ENCODE data around the gene HMGXB4. TPM values are rescaled to one million over a fixed set of nuclear protein-coding genes. Genes with fewer than 3 reads are reported as not detected.

HMGXB4 gene
- total and polyA plus RNA-seq, 2 donors (not counting 1 experiment from before 2014, with no cell fraction given) = 5.9 to 25.2 TPM

DNA sequence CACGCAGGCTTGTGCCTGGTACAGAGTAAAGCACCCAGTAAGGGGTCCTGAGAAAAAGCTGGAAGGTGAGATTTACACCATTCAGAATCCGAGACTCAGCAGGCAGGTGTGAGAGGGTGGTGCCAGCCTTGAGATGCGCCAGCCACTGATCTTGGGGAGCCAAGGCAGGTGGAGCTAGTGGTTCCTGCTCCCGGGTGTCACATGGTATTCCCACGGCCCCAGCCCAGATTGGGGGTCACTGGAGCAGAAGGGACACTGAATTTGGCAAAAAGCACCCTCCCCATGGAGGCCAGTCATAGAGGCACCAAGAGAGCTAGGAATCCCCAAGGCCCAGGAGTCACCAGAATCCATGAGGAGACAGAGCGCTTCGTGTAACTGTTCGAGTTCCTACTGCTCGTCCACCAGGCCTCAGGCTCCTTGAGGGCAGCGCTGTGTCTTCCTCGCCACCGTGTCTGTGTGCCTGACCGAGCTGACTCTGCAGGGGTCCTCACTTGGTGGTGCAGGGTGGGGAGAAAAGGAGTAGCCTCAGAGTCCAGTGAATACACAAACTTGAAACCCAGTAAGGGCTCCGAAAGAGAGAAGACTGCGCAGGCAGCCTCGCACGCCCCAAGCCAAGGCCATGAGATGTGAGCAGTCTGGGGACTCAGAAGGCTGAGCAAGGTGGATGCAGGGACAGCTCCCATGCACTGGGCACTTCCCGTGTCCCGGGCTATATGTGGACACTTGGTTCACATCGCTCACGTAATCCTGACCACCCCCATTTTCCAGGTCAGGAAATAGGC, 70.6 kb downstream of the HMGXB4 start:
- peaks cover 24% of the 10 kb centered on the region for H3K4me1 Mint-ChIP-seq
- CTCF ChIA-PET = interaction anchor here (0.6 kb wide), 1 partner anchor 336 kb away, joined by 5 read pairs; no protein-coding TSS in a partner anchor
- POLR2A ChIA-PET = no interaction called here
- 95% methylated on average over 21 of the region's 21 CpGs for WGBS (ENCODE audit: insufficient coverage)
- Histone ChIP-seq H3K36me3 (replicated peaks in 1 of 2; ENCODE audit: control extremely low read depth in 1 of 2, control insufficient read depth in 1 of 2, extremely low read depth in 1 of 2, insufficient read depth in 2 of 2, low read length in 1 of 2) (peaks cover 0 to 65% of the 10 kb centered on the region in 2 experiments), H3K27me3 (replicated peaks in 1 of 4; ENCODE audit: control extremely low read depth in 1 of 4, control insufficient read depth in 3 of 4, insufficient read depth in 4 of 4, low read length in 3 of 4) (no peaks in the 10 kb centered on the region), H3K79me2 (ENCODE audit: control insufficient read depth, insufficient read depth, low read length) (no peaks in the 10 kb centered on the region), H3K4me2 (replicated peaks; ENCODE audit: low read depth, low read length, poor library complexity, severe bottlenecking) (no peak overlapping the region), H3K4me1 (ENCODE audit: control insufficient read depth in 2 of 2, insufficient read depth in 2 of 2, low read length in 2 of 2) (peaks cover 20 to 27% of the 10 kb centered on the region in 2 donors), H3K9ac (ENCODE audit: low read length) (no peak overlapping the region), H3K27ac (ENCODE audit: low read length in 2 of 2) (no peak overlapping the region), H3K4me3 (ENCODE audit: control extremely low read depth in 1 of 5, extremely low read depth in 1 of 5, insufficient read depth in 1 of 5, low read depth in 2 of 5, low read length in 4 of 5) (no peak overlapping the region), H3K9me3 (ENCODE audit: control extremely low read depth in 1 of 3, control insufficient read depth in 2 of 3, insufficient read depth in 1 of 3, low read length in 2 of 3) (peaks cover 0 to 3% (median 0%) of the 10 kb centered on the region in 3 donors), H2AFZ (ENCODE audit: insufficient read depth, low read depth, low read length, poor library complexity, severe bottlenecking) (no peak overlapping the region), H4K20me1 (ENCODE audit: control insufficient read depth, insufficient read depth, low read length, poor library complexity, severe bottlenecking) (no peaks in the 10 kb centered on the region)
- no peaks in the 10 kb centered on the region for H3K9me3 Mint-ChIP-seq (ENCODE audit: insufficient read depth)
- DNase-seq (no peak), ATAC-seq (ENCODE audit: low read depth) (no peak)
- TF ChIP-seq EZH2 (IDR thresholded peaks at IDR 0.05; ENCODE audit: borderline replicate concordance, insufficient read depth, low read depth, low read length, poor library complexity, severe bottlenecking) = no peak
- no peak for TF ChIP-seq CTCF (IDR thresholded peaks at IDR 0.05)
- intact Hi-C loops (cut with micrococcal nuclease) = no loop called here
- no peaks in the 10 kb centered on the region for H3K27me3 Mint-ChIP-seq
- H3K27ac Mint-ChIP-seq = no peak overlapping the region
- no peak overlapping the region for H3K4me3 Mint-ChIP-seq

DNA sequence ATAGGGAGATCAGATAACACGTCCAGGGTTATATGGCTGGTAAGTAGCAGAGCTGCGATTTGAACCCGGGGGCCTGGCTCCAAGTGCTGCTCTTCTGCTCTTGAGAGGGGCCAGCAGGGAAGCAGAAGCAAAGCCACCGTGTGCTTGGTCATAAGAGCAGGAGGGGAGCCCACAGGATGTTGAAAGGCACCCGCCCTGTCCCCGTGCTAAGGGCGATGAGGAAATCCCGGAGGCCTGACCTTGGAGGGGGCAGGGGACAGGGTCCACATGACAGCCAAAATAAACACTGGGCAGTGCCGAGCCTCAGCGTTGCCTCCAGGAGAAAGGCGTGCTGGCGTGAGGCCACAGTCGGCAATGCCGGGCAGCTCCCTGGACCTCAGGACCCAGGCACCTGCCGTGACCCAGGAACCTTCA, 71.2 kb downstream of the HMGXB4 start:
- H3K27me3 ChIP-seq (replicated peaks in 1 of 4; ENCODE audit: control extremely low read depth in 1 of 4, control insufficient read depth in 3 of 4, insufficient read depth in 4 of 4, low read length in 3 of 4) = no peaks in the 10 kb centered on the region
- Mint-ChIP-seq H3K4me3 (no peak overlapping the region), H3K27ac (no peak overlapping the region), H3K9me3 (ENCODE audit: insufficient read depth) (no peaks in the 10 kb centered on the region), H3K4me1 (peaks cover 23% of the 10 kb centered on the region), H3K27me3 (no peaks in the 10 kb centered on the region)
- peaks cover 20 to 29% of the 10 kb centered on the region in 2 donors for H3K4me1 ChIP-seq (ENCODE audit: control insufficient read depth in 2 of 2, insufficient read depth in 2 of 2, low read length in 2 of 2)
- peaks cover 0 to 63% of the 10 kb centered on the region in 2 experiments for H3K36me3 ChIP-seq (replicated peaks in 1 of 2; ENCODE audit: control extremely low read depth in 1 of 2, control insufficient read depth in 1 of 2, extremely low read depth in 1 of 2, insufficient read depth in 2 of 2, low read length in 1 of 2)
- H3K4me3 ChIP-seq (ENCODE audit: control extremely low read depth in 1 of 5, extremely low read depth in 1 of 5, insufficient read depth in 1 of 5, low read depth in 2 of 5, low read length in 4 of 5) = no peak overlapping the region
- CTCF ChIA-PET = no interaction called here
- no peak overlapping the region for H3K27ac ChIP-seq (ENCODE audit: low read length in 2 of 2)
- no peaks in the 10 kb centered on the region for H3K79me2 ChIP-seq (ENCODE audit: control insufficient read depth, insufficient read depth, low read length)
- H3K9me3 ChIP-seq (ENCODE audit: control extremely low read depth in 1 of 3, control insufficient read depth in 2 of 3, insufficient read depth in 1 of 3, low read length in 2 of 3) = peaks cover 0 to 3% (median 0%) of the 10 kb centered on the region in 3 donors
- no peak overlapping the region for H2AFZ ChIP-seq (ENCODE audit: insufficient read depth, low read depth, low read length, poor library complexity, severe bottlenecking)
- ATAC-seq (ENCODE audit: low read depth) (no peak), DNase-seq (no peak)
- no peak overlapping the region for H3K4me2 ChIP-seq (replicated peaks; ENCODE audit: low read depth, low read length, poor library complexity, severe bottlenecking)
- TF ChIP-seq CTCF (IDR thresholded peaks at IDR 0.05) = no peak
- TF ChIP-seq EZH2 (IDR thresholded peaks at IDR 0.05; ENCODE audit: borderline replicate concordance, insufficient read depth, low read depth, low read length, poor library complexity, severe bottlenecking) = no peak
- H4K20me1 ChIP-seq (ENCODE audit: control insufficient read depth, insufficient read depth, low read length, poor library complexity, severe bottlenecking) = no peaks in the 10 kb centered on the region
- intact Hi-C loops (cut with micrococcal nuclease) = no loop called here
- no peak overlapping the region for H3K9ac ChIP-seq (ENCODE audit: low read length)
- WGBS (ENCODE audit: insufficient coverage) = 87% methylated on average over 14 of the region's 15 CpGs
- POLR2A ChIA-PET = no interaction called here

Measured in B cell (primary cell).